GM18520 (cell line): ENCODE data around the gene VPS8.
"Not testable (repeated sequence)": the region's sequence is repeated elsewhere in the genome, so short reads cannot be mapped to it uniquely, and the experiment has no call there.

Source experiments
- ATAC-seq: cut with Tn5 transposase; IDR thresholded peaks from one replicate; pipeline ENCODE4 v1.9.1; 2021; ENCODE audit not compliant: unreplicated experiment

VPS8 gene

GRCh38 chr3:184846496-184846895, 34.5 kb downstream of the VPS8 start:
- no peak for ATAC-seq

DNA sequence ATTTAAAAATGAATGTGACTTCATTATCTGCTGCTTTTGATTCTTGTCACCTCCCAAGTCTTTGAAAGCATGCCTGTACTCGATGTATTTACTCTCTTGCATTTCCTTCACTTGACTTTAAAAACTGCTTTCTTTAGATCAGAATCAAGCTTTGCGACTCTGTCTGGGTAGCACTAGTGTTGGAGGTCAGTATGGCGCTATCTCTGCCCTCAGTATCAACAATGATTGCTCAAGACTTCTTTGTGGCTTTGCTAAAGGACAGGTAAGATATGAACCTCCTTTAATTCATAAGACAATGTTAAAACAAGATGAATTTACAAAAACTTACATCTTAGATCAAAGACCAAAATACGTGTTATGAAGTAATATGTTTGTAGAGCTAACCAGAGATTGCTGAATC, 37.0 kb downstream of the VPS8 start:
- ATAC-seq: no peak

- no peak for ATAC-seq
Observed at GRCh38 chr3:184850201-184850600, 38.2 kb downstream of the VPS8 start.

- ATAC-seq: no peak
Observed at GRCh38 chr3:184857099-184857498, 45.1 kb downstream of the VPS8 start.

- no peak for ATAC-seq
Observed at GRCh38 chr3:184864000-184864399, 52.0 kb downstream of the VPS8 start.

GRCh38 chr3:184868477-184868876, 56.5 kb downstream of the VPS8 start:
- no peak for ATAC-seq

DNA sequence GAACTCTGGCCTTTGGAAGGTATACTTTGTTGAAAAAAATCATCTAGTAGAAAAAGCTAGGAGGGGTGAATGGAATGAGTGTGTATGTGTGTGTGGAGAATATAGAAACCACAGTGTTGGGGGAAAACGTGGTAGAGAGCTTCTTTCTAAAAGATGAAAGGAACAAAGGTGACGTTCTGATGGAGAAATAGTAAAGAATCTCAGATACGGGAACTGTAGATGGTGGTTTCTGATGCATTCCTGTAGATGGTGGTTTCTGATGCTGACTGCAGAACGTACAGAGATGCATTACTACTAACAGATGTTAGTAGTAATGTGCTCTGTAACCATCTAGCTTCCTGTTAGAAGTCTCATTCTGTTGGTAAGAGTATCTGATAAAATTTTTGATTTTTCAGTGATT, 60.2 kb downstream of the VPS8 start:
- ATAC-seq: no peak

DNA sequence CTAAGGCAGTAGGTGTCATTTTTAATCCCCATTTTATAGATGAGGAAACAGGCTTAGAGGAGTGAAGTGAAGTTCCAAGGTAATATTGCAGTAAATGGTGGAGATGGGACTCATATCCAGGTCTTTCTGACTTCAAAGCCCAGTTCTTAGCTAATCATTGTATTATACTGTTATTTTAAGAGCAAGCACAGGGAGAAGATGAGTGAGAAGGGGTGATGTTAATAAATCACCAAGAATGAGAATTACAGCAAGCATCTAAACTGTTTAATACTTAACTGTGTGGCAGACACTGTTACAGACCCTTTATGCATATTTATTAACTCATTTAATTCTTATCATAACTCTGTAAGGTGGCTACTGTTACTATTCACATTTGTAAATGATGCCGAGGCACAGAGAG, 61.2 kb downstream of the VPS8 start:
- ATAC-seq: no peak

DNA sequence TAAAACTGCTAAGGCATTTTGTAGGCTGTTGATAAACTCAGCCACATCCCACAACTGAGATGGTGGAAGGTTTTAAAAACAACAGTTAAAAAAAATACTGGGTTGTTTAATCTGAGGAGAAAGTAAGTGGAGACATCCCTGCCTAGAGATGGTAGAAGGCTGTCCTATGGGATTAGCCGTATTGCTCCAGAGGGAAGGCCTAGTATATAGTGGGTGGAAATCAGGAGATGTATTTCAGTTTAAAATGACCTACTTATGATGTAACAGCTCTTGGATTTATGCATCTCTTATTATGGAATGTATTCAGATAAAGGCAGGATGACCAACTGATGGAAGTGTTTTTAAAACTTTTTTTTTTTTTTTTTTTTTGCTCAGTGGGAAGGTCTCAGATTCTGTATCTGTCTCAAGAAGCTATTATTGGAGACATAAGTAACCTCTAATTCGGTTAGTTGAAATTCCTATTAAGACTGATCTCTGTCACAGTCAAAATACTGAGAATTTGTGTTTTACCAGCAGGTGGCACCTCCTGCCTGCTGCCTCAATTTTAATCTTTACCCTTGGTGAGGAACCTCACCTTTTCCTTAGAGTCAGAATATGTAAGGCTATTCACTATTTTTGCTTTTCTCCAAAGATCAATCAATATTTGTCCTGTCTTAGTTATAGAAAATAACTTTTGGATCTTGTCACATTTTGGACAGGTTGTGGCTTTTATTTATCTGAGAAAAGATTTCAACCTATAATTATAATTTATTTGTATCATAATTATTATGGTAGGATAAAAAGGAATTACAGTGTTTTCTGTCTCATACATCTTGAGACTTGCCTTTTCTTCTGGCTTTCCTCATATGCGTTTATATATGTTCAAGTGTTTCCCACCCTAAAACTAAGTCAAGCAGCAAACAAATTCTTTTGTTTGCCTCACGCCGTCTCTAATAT, 63.0 kb downstream of the VPS8 start:
- no peak for ATAC-seq

- ATAC-seq: no peak
Observed at GRCh38 chr3:184880276-184881019, 68.5 kb downstream of the VPS8 start.

DNA sequence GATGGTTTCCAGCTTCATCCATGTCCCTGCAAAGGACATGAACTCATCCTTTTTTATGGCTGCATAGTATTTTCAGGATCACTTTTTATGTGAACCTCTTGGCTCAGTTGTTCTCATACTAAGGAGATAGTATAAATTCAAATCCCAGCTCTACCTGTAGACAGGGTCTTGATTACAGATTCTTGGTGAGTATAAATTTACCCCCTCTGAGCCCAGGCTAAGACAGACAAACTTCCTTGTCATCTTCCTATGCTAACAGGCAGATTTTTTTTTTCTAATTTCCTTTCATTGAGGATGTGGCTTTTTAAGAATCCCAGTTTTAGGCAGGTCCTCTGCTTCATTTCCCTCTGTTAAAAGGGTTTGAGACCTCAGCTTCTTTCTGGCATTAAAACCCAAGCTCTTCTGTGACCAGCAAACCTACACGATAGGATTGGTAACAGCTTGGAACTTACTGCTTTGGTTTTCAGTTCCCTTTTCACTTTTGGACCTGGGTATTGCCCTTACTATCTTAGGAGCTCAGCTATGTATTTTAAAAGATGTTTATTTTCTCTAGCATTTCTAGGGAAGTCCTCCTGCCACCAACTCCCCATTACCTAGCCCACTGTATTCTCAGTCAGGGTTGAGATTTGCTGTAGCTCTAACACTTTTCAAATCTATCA, 72.5 kb downstream of the VPS8 start:
- peak; percentile 58 for ATAC-seq

- ATAC-seq: no peak
Observed at GRCh38 chr3:184885112-184885511, 73.1 kb downstream of the VPS8 start.

- ATAC-seq: no peak
Observed at GRCh38 chr3:184887574-184887973, 75.6 kb downstream of the VPS8 start.

GRCh38 chr3:184889312-184889904, 77.4 kb downstream of the VPS8 start:
- no peak for ATAC-seq

- no peak for ATAC-seq
Observed at GRCh38 chr3:184894051-184894450, 82.1 kb downstream of the VPS8 start.

GRCh38 chr3:184895350-184895749, 83.4 kb downstream of the VPS8 start:
- ATAC-seq: no peak

- ATAC-seq: no peak
Observed at GRCh38 chr3:184896336-184896735, 84.4 kb downstream of the VPS8 start.

GRCh38 chr3:184899953-184900595, 88.1 kb downstream of the VPS8 start:
- no peak for ATAC-seq

- not testable (repeated sequence) for ATAC-seq
Observed at GRCh38 chr3:184907031-184907430, 95.1 kb downstream of the VPS8 start.
